HG03175 (cell line): ENCODE measurements around the gene SOD2.
"Not testable (repeated sequence)": the region's sequence is repeated elsewhere in the genome, so short reads cannot be mapped to it uniquely, and the experiment has no call there.

ENCODE experiments used
- ATAC-seq: cut with Tn5 transposase; IDR thresholded peaks from one replicate; pipeline ENCODE4 v1.9.1; 2021; ENCODE audit warnings: mild to moderate bottlenecking, moderate library complexity; ENCODE audit not compliant: unreplicated experiment

Gene SOD2

GRCh38 chr6:159693128-159693893 is at the start of gene SOD2:
Gene SOD2, minus strand, starts transcription at chr6:159693241. Its CDS starts 74 bp downstream, at chr6:159693167.
- ATAC-seq, result peak; percentile 77

DNA sequence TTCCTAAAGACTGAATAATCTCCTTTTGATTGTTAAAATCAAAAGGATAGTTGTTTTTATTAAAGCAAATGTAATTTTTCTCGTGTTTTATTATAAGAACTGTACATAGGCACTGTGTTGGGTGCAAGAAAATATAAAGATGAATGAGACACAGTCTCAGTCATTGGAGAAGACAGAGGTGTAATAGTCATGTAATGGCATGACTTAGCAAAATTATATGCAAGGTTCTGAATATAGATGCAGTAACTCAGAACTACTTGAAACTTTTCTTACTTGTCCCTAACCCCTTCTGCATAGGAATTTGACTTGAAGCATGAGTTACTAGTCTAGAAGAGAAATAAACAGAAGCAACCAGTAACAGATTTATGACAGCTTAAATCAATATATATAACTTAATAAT is 49.1 kb upstream of the SOD2 start:
- ATAC-seq, result no peak

DNA sequence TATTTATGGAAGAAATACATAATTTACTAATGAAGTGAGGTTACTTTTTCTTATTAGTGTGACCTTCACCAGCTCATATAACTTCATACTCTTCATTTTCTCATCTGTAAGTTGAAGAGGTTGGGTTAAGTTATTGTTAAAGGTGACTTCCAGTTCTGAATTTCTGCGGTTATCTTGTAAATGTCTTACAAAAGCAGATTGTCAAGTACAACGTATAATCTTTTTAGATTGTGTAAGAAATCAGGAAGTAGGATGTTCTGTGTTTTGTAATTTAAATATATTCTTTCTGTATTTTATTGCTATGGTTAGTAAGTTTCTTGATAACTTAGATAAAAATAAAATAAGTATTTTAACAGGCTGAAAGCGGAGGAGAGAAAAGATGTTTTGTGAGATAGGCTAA is 46.3 kb upstream of the SOD2 start:
- ATAC-seq, result no peak

DNA sequence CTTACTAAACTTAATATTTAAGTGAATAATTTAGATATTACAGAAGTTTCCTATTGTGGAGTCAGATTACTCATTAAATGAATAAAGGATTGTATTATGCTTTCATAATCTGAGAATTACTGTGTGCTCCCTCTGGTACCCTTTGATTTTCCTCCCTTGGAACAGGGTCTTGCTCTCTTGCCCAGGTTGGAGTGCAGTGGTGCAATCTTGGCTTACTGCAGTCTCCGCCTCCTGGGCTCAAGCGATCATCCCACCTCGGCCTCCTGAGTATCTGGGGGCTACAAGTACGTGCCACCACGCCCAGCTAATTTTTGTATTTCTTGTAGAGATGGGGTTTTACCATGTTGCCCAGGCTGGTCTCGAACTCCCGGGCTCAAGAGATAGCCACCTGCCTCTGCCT is 43.9 kb upstream of the SOD2 start:
- no peak for ATAC-seq

- ATAC-seq, result not testable (repeated sequence)
Measured at GRCh38 chr6:159733395-159733794, 40.4 kb upstream of the SOD2 start.

DNA sequence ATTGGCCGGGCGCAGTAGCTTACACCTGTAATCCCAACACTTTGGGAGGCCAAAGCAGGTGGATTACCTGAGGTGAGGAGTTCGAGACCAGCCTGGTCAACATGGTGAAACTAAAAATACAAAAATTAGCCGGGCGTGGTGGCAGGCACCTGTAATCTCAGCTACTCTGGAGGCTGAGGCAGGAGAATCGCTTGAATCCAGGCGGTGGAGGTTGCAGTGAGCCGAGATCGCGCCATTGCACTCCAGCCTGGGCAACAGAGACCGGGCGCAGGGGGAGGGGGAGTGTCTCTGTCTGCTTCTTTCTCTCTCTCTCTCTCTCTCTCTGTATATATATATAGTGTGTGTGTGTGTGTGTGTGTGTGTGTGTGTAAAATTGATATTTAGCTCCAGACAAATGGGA is 39.5 kb upstream of the SOD2 start:
- ATAC-seq, result not testable (repeated sequence)

DNA sequence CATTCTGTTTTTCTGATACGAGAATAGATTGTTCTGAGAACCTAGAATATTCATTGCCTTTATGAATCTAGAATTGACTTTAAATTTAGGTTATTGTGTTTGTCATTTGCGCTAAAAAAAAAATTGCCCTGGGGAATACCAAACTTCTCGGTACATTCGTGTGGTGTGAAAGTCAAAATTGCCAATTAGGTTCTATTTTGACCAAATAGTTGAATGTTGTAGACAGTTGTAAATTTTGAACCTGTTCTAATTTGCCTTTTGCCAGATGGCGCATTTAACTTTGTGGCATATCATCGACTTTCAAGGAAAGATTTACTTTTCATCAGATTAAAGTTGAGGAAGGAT is 37.3 kb upstream of the SOD2 start:
- ATAC-seq, result no peak

DNA sequence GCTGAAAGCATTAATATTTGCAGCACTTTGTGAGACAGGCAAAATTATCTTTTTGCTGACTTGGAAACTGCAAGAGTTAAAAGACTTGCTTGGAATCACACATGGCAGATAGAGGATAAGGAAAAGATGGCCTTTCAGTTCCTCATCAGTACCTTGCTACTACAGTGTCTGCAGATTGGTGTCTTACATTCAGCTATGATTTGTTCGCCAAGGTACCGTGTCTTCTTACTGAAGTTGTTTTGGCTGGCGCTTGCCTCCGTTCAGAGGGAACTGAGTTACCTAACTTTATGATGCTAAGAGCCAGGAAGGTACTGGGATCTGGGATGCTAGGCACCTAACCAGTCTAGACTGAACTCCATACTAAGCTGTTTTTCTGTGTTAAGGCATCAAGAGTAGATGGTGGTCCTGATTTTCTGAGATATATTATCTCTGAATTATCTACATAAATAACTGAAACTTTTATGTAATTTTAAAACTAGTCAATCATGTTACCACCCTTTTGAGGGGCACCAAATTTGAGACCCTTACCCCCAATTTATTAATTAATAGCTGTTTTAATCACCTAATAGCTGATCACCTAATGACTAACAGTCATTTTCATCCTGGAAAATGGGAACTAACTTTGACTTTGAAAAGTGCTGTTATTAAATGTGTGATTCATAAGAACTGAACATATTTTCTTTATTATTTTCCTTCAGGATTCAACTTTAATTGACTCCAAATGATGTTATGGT is 36.7 kb upstream of the SOD2 start:
- ATAC-seq, result no peak

DNA sequence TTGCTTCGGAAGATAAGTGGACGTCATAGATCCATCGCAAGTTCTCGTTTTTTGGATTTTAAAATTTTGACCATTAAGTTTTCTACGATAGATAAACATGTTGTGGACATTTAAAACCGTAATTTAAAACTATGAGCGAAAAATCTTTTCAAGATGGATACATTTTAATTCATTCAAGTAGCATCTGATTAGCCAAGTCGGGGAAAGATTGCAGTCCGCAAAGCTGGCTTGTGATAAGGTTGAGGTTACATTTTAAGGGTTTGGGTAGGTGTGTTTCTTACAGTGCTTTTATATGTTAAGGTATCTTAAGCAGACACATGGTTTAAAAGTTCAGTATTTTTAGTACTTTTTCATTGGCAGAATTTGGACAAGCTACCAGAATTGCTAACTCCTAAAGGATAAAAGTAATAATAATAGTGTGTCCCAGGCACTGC is 35.5 kb upstream of the SOD2 start:
- no peak for ATAC-seq

DNA sequence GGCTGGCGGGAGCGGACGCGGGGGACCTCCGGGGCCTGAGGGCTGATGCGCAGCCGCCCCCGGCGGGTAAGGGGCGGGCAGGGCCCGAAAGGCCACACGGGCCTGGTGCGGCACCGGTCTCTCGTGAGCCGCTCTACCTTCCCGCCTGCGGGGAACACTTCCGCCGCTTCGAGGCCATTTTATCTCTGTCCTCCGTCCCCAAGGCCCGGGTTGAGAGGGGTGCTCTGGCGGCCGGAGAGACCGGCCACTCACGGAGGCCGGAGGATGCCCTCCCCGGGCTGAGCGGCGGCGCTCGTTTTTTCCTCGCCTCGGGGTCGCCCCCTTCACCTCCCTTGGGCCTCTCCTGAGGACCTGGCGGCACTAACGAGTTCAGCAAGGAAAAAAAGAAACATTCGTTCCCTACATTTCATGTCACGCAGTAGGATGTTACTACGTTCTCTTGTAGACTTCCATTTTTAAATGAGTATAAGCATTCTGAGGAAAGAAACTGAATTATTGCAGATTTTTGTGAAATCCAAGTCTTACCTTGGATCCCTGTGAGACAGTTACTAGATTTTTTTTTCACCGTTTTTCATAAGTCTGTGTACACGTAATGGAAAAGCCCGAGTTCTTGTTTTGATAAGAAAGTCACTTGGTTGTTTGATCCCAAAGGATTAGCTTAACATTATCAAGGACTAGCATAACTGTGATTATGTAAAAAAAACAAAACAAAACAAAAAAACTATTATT is 34.8 kb upstream of the SOD2 start:
- ATAC-seq, result peak; percentile 37

DNA sequence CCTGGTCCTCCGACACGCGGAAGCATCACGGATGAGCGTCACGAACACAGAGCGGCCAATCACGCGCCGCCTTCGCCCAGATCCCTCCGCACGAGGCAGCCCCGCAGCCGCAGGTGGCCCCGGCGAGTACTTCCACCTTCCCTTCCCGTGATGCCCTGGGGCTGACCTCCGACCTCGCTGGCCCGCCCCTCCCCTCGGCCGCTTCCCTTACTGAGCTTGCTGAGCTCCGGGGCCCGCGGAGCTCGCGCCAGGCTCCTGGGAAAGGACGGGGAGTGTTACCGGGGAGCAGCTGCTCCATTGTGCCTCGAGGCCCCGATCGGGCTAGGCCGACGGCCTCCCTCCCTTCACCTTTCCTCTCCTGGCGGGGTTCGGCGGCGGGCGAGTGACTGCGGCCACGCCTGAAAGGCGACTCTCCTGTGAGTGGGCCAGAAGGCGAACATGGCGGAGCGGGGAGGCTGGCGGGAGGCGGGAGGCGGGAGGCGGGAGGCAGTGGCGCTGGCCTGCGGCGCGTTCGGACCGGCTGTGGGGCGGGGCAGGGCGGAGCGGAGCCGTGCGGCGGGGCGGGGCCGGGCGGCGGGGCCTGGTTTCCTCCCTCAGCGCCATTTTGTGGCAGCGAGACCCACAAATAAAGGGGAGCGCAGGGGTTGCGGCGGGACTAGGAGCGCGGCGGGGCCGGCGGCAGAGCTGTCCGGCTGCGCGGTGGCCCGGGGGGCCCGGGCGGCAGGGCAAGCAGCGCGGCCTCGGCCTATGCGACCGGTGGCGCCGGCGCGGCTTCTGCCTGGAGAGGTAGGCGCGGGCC is 34.1 kb upstream of the SOD2 start, which contains the start of gene WTAP:
TSS of gene WTAP (plus strand) at position 589 of the 799 bp plus-strand sequence. CDS start 8,760 bp downstream, outside the sequence.
- ATAC-seq, result peak; percentile 78

DNA sequence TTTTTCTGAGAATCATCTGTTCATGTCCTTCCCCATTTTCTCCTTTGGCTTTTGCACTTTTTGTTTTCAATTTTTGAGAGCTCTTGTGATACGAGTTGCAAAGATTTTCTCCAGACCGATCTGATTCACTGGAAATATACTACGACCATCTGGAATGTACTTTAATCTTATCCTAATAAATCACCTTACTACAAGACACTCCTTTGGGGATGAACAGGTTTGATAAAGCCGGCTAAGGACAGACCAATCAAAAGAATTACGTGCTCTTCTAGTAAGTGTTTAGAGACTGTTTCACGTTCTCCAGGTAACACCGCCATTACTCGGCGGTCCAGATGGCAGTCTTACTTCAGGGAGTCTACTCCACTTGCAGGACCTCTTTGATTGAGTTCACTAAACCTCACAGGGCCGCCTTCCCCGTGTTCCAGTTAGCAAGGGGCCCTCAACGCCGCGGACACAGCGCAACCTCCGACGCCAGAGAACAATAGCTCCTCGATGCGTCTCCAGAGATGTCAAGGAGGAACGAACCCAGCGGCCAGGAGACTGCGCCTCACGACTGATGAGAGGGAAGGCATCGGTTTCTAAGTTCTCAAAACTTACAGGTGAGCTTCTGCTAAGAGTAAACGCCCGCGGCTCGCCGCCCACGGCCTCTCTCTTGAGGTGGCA is 33.3 kb upstream of the SOD2 start:
- ATAC-seq, result no peak

DNA sequence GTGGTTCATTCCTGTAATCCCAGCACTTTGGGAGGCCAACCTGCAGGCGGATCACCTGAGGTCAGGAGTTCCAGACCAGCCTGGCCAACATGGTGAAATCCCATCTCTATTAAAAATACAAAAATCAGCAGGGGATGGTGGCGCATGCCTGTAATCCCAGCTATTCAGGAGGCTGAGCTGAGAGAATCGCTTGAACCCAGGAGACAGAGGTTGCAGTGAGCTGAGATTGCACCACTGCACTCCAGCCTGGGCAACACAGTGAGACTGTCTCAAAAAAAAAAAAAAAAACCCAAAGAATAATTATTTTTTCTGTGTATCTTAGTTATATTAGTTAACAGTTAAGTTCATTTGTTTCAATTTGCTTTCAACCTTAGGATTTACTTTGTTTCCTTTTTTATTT is 32.2 kb upstream of the SOD2 start:
- ATAC-seq, result not testable (repeated sequence)

DNA sequence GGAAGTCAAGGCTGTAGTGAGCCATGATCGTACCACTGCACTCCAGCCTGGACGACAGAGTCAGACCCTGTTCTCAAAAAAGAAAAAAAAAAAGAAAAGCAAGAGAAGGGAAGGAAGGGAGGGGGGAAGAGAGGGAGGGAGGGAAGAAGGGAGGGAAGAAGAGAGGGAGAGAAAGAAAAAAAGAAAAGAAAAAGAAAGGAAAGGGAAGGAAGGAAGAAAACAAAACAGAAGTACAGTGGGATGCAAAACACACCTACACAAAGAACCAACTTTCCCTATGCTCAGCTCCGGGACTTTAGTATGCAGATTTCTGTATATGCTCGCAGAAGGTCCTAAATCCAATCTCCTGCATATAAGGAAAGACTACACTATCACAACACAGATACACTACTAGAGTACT is 31.7 kb upstream of the SOD2 start:
- no peak for ATAC-seq

- no peak for ATAC-seq
Measured at GRCh38 chr6:159723259-159723658, 30.2 kb upstream of the SOD2 start.

GRCh38 chr6:159722655-159723054 is 29.6 kb upstream of the SOD2 start:
- no peak for ATAC-seq

DNA sequence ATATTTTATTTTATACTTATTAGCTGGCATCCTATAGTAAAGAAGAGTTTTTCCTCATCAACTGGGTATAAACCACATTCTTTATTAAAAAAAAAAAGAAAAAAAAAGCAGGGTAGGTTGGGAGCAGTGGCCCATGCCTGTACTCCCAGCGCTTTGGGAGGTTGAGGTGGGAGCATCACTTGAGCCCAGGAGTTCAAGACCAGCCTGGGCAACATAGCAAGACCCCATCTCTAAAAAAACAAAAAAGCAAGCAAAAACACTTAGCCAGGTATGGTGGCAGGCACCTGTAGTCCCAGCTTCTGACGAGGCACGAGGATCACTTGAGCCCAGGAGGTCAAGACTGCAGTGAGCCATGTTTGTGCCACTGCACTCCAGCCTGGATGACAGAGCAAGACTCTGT is 28.9 kb upstream of the SOD2 start:
- ATAC-seq, result not testable (repeated sequence)

DNA sequence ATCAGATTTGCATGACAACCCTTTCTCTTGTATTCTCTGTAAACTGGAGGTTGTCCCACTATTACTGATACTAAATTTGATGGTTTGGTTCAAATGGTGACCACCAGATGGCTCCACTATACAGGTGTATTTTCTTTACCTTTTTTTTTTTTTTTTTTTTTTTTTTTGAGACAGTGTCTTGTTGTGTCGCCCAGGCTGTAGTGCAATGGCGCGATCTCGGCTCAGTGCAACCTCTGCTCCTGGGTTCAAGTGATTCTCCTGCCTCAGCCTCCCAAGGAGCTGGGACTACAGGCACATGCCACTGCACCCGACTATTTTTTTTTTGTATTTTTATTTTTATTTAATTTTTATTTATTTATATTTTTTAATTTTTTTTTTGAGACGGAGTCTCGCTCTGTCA is 27.7 kb upstream of the SOD2 start:
- ATAC-seq, result no peak

DNA sequence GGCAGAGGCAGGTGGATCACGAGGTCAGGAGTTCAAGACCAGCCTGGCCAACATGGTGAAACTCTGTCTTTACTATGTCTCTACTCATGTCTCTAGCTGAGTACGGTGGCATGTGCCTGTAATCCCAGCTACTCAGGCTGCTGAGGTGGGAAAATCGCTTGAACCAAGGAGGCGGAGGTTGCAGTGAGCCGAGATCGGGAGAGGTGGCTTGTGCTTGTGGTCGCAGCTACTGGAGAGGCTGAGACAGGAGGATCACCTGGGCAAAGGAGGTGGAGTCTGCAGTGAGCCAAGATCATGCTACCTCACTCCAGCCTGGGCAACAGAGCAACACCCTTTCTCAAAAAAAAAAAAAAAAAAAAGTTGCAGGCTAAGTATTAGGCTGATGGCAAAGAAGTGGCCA is 26.2 kb upstream of the SOD2 start:
- no peak for ATAC-seq

- ATAC-seq, result no peak
Measured at GRCh38 chr6:159718634-159719033, 25.6 kb upstream of the SOD2 start.
